Stimulated activated CD8-positive, alpha-beta memory T cell treated with anti-CD3 and anti-CD28 coated beads, Interleukin-4, amount 100 ng/mL, for 24 hours (primary cell): Measurements from ENCODE around the gene UNKL.

ENCODE experiments used
- DNase-seq: peaks from one replicate; pipeline ENCODE4 v3.0.0-alpha.2; 2020; ENCODE audit warnings: low read depth

Gene UNKL, protein sequence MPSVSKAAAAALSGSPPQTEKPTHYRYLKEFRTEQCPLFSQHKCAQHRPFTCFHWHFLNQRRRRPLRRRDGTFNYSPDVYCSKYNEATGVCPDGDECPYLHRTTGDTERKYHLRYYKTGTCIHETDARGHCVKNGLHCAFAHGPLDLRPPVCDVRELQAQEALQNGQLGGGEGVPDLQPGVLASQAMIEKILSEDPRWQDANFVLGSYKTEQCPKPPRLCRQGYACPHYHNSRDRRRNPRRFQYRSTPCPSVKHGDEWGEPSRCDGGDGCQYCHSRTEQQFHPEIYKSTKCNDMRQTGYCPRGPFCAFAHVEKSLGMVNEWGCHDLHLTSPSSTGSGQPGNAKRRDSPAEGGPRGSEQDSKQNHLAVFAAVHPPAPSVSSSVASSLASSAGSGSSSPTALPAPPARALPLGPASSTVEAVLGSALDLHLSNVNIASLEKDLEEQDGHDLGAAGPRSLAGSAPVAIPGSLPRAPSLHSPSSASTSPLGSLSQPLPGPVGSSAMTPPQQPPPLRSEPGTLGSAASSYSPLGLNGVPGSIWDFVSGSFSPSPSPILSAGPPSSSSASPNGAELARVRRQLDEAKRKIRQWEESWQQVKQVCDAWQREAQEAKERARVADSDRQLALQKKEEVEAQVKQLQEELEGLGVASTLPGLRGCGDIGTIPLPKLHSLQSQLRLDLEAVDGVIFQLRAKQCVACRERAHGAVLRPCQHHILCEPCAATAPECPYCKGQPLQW

DNA sequence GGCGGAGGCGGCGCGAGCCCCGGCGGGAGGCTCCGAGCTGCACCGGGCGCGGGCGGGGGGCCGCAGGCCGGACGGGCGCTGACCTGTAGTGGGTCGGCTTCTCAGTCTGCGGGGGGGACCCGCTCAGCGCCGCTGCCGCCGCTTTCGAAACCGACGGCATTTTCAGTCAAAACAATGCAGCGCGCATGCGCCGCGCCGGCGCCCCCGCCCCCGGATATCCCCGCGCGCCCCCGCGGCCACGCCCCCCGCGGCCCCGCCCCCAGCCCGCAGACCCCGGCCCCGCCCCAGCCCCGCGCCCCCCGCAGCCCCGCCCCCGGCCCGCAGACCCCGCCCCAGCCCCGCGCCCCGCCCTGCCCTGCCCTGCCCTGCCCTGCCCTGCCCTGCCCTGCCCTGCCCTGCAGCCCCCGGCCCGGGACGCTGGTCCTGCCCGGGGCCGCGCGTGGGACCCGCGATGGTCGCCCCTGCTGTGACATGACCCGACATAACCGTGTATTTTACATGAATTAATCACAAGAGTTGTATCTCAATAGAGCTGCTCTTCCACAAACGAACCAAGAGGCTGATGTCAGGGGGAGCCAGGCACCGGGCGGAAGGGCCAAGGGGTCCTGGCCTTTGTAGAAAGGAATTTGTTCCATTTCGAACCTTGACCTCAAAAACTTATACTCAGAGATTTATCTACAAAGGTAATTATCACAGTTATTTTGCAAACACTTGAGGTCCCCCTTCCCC, at the start of gene UNKL:
Gene UNKL, minus strand, starts transcription at position 173 of the 729 bp plus-strand sequence. Its CDS starts 13 bp downstream, at position 160.
- peak; percentile 68 for DNase-seq

DNA sequence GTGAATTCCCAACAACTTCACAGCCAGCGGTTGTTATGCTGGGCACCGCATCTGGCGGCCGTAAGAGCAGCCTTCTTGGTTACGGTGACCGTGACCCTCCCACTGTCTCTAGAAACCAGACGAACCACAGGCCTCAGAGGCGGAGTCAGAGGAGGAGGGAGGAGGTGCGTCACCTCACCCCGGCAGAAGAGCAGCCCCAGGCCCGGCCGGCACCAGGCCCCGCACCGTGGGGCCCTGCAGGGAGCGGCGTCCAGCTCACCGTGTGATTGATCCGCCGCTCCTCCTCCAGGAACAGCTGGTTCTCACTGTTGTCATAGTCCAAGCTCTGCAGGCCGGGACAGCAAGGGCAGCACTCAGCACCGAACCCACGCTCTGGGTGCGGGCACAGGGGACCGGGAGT, 46.6 kb upstream of the UNKL start:
- DNase-seq = no peak

DNA sequence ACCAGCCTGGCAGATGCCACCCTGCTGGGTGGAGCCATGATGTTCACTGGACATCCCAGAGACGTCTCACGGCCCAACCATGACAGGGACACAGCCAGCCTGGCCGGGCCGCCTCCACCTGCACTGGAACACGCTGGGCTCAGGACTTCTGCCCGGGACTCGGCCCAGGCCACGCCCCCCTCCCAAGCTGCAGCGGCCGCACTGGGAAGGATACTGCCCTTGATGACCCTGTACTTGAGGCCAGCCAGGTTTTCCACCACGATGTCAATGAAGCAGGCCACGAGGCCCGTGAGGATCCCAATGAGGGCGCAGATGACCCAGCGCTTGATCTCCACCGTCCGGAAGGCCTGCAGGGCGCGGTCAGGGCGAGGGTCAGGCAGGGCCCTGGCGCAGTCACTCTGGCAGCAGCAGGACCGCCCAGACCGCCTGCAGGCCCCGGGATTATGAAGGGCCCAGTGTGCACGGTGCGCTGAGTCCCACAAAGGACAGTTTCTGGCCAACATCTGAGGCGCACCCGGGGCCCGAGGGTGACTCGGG, 46.2 kb upstream of the UNKL start:
- no peak for DNase-seq

DNA sequence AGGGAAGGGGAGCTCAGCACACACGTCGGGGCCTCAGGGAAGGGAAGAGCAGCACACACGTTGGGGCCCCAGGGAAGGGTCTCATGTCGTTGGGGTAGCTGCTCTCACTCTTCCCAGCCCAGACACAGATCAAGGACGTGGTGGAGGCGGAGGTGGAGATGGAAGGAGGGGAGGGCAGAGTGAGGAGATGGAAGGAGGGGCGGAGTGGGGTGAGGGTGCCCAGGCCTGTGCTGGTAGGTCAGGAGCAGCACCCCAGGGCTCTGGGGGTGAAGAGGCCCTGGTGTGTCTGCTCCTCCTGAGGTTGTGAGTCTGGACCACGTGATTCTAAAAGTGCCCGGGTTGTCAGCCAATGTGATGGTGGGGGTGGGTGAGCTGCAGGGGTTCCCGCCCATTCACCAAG, 45.5 kb upstream of the UNKL start:
- DNase-seq = no peak

DNA sequence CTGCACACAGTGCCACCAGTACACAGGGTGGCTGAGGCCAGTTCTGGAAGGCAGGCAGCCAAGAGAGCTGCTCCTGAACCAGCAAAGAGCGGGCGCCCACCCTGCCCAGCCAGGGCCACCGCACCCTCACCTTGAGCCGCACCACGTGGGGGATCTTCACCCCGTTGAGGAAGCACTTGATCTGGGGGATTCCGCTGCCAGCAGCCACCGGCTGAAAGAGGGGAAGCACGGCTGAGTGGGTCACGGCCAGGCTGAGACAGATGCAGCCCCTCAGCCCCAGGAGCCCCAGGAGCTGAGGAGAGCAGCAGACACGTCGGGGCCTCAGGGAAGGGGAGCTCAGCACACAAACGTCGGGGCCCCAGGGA, 44.5 kb upstream of the UNKL start:
- DNase-seq = no peak

DNA sequence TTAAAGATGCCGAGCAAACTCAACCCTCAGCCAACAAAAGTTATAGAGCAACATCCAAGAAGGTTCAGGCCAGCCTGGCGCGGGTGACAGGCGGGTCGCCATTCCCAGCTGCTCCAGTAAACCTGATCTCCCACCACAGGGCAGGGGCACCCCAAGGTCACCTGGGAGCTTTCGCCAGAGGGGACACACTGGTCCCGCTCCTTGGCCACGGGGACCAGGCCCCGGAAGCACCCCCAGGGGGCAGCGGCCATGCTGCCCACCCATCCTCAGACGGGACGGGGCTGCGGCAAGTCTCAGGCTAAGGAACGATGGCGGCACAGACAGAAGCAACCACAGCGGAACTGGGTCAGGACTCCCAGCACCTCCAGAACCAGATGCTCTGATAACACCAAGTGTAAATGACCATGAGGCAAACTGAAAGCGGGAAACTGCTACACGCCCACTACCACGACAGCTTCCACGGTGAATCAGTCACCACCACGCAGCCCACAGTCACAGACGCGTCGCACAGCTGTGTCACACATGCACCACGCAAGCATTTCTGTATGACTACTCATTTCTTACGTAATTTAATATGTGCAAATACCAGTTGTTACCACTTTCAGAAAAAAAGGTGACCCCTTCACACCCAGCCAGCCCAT, 44.0 kb upstream of the UNKL start:
- DNase-seq = no peak

DNA sequence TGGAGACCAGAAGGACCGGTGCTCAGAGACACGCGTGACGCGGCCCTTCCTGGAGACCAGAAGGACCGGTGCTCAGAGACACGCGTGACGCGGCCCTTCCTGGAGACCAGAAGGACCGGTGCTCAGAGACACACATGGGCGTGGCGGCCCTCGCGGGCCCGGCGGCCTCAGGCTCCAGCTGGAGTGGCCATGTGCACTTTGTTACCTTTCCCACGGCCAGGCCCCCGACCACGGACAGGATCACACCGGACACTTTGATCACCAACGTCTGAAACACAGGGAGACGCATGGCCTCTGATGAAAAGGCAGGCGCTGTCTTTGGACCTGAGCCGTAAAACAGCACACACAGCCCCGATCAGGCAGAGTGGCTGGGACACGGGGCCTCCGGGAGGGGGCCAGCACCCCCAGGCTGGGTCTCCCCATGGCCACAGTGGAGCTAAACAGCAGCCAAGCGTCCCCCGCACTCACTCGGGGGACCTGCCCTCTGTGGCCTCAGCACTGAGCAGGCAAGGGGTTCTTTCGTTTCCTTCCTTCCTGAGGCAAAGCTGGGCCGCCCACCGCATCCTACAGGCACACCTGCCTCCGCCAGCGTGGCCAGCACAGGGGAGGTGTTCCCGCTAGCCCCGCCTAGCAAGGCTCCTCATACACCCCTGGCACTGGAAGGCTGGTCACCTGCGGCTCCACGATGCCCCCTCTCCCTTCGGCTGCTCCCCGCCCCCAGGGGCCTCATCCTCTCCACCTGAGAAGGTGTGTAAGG, 43.2 kb upstream of the UNKL start:
- DNase-seq = no peak

DNA sequence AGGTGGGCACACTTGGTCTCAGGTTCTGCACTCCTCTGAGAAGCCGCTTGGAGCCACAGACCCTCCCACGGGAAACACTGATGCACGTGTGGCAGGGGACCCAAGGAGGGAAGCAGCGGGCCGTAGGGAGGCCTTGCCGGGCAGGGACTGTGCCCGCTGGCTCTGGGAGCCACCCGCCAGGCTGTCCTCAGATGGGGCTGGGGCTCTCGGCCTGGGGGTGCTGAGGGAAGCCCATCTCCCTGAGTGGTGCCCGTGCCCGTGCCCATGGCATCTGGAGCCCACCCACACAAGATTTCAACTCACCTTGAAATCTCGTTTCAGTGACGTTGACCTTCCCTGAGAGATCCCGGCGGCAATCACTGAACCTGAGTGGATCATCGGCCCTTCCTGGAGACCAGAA, 42.4 kb upstream of the UNKL start:
- DNase-seq = no peak

DNA sequence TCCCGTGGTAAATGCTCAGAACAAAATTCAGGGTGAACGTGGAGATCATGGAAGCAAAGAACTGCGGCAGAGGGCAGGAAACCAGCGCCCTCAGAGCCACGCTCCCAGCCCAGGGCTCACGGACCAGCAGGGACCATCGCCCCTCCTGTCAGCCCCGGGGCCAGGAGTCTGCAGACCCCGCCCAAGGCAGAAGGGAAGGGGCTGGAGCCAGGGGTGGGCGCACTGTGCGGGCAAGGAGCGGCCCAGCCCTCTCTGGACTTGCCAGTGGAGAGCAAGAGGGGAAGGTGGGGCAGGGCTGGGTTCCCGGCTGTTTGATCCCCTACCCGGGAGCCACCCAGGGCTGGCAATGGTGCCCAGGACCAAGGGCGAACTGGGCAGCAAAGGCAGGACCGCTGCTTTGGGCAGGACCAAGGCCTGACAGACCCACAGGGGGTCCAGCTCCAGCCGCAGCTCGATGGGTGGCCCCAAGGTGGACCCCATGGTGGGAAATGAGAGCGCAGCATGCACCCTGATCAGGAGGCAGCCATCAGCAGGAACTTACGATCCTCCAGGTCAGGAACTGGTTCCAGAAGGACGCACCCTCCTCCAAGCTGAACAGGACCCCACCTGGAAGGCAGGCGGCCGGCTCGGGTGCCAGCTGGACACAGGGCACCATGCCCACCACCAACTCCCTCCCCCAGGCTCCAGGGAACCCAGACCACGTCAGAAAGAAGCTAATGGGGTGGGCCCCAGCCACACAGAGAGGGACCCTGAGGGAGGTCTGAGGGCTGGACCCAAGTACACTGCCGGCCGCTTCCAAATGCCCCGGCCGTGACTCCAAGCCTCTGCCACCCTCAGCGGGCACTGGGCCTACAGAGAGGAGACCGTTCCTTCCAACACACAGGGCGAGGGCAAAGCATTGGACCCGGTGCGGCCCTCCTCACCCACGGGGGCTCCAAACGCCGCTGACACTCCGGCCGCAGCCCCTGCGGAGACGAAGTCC, 41.0 kb upstream of the UNKL start:
- no peak for DNase-seq

DNA sequence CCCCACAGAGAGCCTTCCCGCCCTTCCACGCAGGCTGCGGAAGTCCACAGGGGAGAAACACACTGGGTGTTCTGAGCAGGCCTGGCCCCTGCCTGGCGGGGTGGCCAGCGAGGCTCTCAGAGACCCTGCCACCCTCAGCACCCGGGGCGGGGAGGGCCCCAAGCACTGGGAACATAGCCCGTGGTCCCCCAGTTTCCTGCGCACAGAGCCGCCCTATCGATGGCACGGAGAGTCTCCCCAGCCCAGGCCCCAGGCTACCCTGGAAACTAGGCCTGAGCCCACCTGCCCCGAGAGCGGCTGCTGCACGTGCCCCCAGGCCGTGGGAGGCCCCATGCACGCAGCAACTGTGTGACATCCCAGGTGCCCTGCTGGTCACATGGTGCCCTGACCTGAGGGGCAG, 40.1 kb upstream of the UNKL start:
- no peak for DNase-seq

DNA sequence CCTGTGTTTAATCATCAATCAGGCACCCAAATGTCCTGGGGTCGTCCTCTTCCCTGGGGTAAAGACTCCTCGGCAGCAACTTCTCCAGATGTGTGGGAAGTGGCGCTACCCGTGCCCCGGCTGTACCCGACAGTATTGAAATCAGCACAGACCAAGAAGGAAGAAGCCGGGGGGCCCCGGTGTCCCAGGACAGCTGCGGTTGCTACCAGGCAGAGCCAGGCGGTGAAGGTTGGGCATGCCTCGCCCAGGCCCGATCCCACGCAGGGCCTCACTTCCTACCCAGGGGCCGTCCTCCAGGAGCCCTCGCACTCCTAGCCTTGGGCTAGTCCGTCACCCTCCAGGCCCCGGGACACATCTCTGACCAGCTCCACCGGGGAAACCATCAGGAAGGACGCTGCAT, 38.8 kb upstream of the UNKL start:
- no peak for DNase-seq

DNA sequence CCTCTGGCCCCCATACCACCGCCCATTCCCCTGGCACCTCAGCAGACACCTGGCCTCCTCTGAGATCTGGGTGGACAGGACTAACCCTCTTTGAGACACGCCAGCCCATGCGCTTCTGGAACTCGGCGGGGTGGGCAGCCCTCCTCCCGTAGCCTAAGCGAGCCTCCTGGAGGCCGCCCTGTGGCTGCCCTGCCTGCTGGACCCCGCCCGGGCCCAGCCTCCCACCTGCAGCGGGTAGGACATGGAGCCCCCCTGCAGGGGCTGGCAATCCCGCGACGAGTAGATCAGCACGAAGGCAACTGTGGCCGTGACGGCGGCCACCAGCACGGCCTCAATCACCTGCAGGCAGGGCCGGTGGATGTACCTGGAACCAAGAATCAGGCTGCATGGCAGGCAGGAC, 38.0 kb upstream of the UNKL start:
- no peak for DNase-seq

DNA sequence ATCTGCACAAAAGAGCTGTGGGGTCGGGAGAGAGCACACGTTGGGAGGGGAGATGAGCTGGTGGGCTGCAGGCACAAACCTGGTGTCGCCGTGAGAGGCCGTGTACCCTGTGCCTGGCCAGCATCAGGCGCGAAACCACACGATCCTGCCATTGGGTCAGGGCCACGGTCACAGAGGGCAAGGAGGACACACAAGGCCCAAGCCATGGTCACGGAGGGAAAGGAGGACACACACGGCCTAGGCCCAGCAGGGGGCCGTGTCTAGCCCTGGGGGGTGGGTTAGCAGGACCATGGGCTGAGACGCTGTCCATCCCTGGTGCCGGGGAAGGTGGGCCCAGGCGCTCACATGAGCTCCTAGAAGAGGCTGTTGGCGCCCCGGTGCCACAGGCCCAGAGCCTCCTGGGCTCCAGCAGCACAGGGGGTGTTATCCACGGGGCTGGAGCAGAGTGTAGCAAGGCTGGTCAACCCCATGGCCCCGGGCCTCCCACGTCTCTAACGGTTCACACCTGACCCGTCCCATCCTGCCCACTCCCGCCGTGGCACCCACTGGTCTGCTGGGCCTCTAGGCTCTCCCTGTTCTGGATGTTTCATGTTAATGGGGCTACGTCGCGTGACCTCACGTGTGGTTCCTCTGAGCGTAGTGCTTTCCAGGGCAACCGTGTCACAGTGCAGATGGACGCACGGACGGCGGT, 37.3 kb upstream of the UNKL start:
- no peak for DNase-seq

DNA sequence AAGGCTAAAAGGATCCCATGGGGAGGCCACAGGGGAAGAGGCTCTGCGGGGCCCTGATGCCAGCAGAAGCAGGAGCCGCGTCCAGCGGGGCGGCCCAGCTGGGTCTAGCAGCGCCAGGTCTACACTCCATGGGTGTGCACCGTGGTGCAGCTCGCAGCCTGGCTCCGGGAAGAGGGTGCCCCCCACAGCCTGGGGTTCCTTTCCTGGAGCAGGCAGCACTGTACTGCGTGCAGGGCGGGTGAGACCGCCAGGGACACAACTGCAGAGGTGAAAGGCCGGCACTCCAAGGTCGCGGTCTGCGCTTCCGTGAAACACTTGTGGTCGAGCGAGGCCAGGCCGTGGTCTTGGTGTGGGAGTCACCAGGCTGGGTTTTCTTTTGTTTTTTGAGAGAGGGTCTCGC, 36.3 kb upstream of the UNKL start:
- DNase-seq = no peak

DNA sequence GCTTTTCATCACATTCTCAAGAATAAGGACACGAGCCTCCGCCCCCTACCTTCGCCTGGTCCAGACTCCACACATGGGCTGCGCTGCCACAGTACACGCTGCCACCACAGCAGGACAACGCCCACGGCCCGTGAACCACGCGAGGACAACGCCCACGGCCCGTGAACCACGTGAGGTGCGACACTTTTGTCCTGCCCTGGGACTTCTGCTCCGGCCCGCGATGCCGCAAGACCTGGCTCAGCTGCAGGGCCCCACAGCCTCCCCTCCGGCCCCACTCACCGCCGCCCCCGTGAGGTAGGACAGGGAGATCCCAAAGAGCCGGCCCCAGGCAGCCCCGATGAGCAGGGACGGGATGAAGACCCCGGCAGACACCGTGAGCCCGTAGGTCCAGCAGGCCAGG, 35.7 kb upstream of the UNKL start:
- DNase-seq = no peak

DNA sequence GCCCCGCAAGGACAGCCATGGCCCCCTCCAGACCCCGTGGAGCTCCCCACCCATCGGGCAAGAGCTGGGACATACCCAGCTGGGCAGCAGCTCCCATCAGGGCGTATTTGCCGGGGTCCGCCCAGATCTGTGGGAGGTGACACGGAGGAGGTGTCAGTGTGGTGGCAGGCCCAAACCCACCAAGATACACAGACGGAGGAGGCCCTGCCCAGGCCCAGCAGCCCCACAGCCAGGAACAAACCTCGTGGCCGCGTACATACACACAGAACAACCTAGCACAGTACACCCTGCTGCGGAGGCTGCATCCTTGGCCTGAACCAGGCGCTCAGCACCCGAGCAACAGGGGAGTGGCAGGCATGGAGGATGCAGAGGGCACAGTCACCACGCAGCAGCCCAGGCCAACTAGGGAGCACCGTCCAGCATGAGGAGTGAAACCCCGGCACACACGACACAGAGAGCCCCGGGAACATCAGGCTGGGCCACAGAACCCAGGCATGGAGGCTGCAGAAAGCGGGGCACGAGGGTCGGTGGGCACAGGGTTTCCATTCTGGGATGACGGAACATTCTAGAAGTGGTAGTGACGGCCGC, 34.8 kb upstream of the UNKL start:
- no peak for DNase-seq

DNA sequence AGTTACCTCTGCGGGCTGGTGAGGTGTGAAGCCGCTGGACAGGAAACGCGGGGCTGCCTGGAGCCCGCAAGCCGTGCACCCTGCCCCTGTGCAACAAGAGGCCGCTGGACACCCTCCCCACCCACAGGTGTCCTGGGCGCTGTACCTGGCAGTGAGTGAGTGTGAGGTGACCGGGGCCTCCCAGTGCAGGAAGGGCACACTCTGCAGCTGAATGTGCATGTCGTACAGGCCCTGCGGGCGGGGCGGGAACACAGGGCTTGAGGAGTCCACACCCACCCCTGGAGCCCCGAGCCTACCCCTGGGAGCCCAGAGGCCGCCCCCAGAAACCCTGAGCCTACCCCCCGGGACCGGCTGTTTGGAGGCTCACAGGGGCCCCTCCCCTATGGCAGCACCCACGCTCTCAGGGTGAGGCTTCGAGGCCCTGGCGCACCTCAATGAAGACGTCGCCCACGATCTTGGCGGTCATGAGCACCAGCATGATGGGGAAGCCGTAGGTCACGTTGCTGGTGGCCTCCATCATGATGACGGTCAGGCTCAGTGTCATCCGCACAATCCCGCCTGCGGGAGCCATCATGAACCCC, 34.1 kb upstream of the UNKL start:
- no peak for DNase-seq

DNA sequence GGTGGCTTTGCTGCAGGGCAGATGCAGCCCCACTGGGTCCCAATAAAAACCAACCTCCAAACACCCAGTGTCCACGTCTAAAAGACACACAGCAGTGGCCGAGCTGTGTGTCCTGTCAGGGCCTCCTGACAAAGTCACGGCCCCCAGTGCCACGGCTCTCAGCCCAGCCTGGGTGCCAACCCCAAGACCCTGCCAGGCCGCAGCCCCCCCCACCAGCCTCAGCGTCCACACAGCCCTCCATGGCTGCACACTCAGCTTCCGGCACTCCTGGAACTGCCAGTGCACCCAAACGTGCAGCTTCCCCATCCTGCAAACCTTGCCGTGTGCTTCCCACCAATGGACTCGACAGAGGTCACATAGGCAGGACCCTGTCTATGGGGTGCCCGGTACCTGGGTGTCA, 33.5 kb upstream of the UNKL start:
- DNase-seq = no peak
